ENCODE data around the gene CHP2. TPM values are rescaled to one million over a fixed set of nuclear protein-coding genes. Genes with fewer than 3 reads are reported as not detected.
A peak's percentile ranks its signal among the peaks of the same experiment; 100 is the strongest.

The CHP2 gene
- total and polyA plus RNA-seq, 9 of the 15 experiments (the other 6 are each of a cell fraction or from before 2014, with no cell fraction given) = 0.23 to 1.1 (median 0.80) TPM

- TF ChIP-seq, protein P1, sequence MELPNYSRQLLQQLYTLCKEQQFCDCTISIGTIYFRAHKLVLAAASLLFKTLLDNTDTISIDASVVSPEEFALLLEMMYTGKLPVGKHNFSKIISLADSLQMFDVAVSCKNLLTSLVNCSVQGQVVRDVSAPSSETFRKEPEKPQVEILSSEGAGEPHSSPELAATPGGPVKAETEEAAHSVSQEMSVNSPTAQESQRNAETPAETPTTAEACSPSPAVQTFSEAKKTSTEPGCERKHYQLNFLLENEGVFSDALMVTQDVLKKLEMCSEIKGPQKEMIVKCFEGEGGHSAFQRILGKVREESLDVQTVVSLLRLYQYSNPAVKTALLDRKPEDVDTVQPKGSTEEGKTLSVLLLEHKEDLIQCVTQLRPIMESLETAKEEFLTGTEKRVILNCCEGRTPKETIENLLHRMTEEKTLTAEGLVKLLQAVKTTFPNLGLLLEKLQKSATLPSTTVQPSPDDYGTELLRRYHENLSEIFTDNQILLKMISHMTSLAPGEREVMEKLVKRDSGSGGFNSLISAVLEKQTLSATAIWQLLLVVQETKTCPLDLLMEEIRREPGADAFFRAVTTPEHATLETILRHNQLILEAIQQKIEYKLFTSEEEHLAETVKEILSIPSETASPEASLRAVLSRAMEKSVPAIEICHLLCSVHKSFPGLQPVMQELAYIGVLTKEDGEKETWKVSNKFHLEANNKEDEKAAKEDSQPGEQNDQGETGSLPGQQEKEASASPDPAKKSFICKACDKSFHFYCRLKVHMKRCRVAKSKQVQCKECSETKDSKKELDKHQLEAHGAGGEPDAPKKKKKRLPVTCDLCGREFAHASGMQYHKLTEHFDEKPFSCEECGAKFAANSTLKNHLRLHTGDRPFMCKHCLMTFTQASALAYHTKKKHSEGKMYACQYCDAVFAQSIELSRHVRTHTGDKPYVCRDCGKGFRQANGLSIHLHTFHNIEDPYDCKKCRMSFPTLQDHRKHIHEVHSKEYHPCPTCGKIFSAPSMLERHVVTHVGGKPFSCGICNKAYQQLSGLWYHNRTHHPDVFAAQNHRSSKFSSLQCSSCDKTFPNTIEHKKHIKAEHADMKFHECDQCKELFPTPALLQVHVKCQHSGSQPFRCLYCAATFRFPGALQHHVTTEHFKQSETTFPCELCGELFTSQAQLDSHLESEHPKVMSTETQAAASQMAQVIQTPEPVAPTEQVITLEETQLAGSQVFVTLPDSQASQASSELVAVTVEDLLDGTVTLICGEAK (IDR thresholded peaks at IDR 0.05) = peak; percentile 60
- TF ChIP-seq, protein P1 (CRISPR knock-in tag; IDR thresholded peaks at IDR 0.05) = no peak
- TF ChIP-seq NCOA4 (IDR thresholded peaks at IDR 0.05; ENCODE audit: partially characterized antibody) = peak; percentile 77
- no peak for TF ChIP-seq ZNF79 (CRISPR knock-in tag; IDR thresholded peaks at IDR 0.05; ENCODE audit: low read depth)
- TF ChIP-seq JUND (IDR thresholded peaks at IDR 0.05; ENCODE audit: borderline replicate concordance, low read depth, low read length) = peak; percentile 46
- TF ChIP-seq JUND (tag; IDR thresholded peaks at IDR 0.05; ENCODE audit: borderline replicate concordance, low read depth, low read length) = peak; percentile 77; the same call in 2 of the 3 replicates
- TF ChIP-seq ZNF583 (CRISPR knock-in tag; IDR thresholded peaks at IDR 0.05) = 0 out of 2 replicates have a peak, but pooled peaks have one; percentile 28
- peak; percentile 53 to 79; a peak in 3 of 4 replicates for TF ChIP-seq ARNT (IDR thresholded peaks at IDR 0.05)
- peak; percentile 77; the same call in 1 of the 2 replicates for TF ChIP-seq HLTF (IDR thresholded peaks at IDR 0.05)
- TF ChIP-seq, protein P2, sequence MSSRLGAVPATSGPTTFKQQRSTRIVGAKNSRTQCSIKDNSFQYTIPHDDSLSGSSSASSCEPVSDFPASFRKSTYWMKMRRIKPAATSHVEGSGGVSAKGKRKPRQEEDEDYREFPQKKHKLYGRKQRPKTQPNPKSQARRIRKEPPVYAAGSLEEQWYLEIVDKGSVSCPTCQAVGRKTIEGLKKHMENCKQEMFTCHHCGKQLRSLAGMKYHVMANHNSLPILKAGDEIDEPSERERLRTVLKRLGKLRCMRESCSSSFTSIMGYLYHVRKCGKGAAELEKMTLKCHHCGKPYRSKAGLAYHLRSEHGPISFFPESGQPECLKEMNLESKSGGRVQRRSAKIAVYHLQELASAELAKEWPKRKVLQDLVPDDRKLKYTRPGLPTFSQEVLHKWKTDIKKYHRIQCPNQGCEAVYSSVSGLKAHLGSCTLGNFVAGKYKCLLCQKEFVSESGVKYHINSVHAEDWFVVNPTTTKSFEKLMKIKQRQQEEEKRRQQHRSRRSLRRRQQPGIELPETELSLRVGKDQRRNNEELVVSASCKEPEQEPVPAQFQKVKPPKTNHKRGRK (tag; IDR thresholded peaks at IDR 0.05) = peak; percentile 84
- no peak for TF ChIP-seq FIP1L1 (IDR thresholded peaks at IDR 0.05; ENCODE audit: low read depth, low read length, poor library complexity, severe bottlenecking)
- TF ChIP-seq DMBX1 (CRISPR knock-in tag; IDR thresholded peaks at IDR 0.05; ENCODE audit: borderline replicate concordance) = peak; percentile 82; the same call in 1 of the 2 replicates
These were observed 48.8 kb downstream of the CHP2 start (continued) for GRCh38 chr16:23803591-23804123.

All from K562 (cell line).